B cell (primary cell): ENCODE data around the gene UGT2A3. TPM values are rescaled to one million over a fixed set of nuclear protein-coding genes. Genes with fewer than 3 reads are reported as not detected.

Experiments used
- ATAC-seq: fragments of 200-7000 bp; cut with Tn5 transposase; one replicate; pipeline ENCODE4 v1.10.0; 2021; ENCODE audit warnings: low read depth, mild to moderate bottlenecking, moderate number of reproducible peaks, moderate library complexity
- CTCF ChIA-PET: fragments of 350-600 bp; sonication (Branson Sonifier 250); formaldehyde crosslinking; loops from one replicate; lab custom pipeline; 2021; ENCODE audit warnings: antibody characterized with exemption, inconsistent platforms; lab: Charles Lee
- POLR2A ChIA-PET: fragments of 350-600 bp; sonication (Branson Sonifier 250); formaldehyde crosslinking; loops from one replicate; lab custom pipeline; 2021; ENCODE audit warnings: antibody characterized with exemption; lab: Charles Lee
- DNase-seq: peaks from one replicate; pipeline ENCODE4 v3.0.0; 2013
- H2AFZ ChIP-seq: 2 replicates; pipeline ENCODE4 v1.6.1; 2012; ENCODE audit warnings: mild to moderate bottlenecking, low read depth, low read length; ENCODE audit not compliant: insufficient read depth, poor library complexity, severe bottlenecking
- H3K27ac ChIP-seq, 2 donors: 1 replicate in 1 of 2; 2 replicates in 1 of 2; pipeline ENCODE4 v1.5.1; 2012 to 2013; ENCODE audit warnings: low read length in 2 of 2, mild to moderate bottlenecking in 2 of 2, moderate library complexity in 1 of 2
- H3K27me3 ChIP-seq, 4 experiments: fragments of 200-600 bp in 1 of 4; sonication (generic) in 1 of 4; replicated peaks in 1 of 4; 1 replicate in 2 of 4; 2 replicates in 2 of 4; pipeline versions ENCODE4 v1.6.1 to v1.7.0; 2013 to 2016; ENCODE audit warnings: low read length in 3 of 4, mild to moderate bottlenecking in 2 of 4, mixed read lengths in 1 of 4, moderate library complexity in 1 of 4; ENCODE audit not compliant: insufficient read depth in 4 of 4, control insufficient read depth in 3 of 4; ENCODE audit errors: control extremely low read depth in 1 of 4
- H3K36me3 ChIP-seq, 2 experiments: replicated peaks in 1 of 2; 1 replicate in 1 of 2; 2 replicates in 1 of 2; pipeline versions ENCODE4 v1.6.1 to v1.7.1; 2013; ENCODE audit warnings: low read length in 1 of 2; ENCODE audit not compliant: insufficient read depth in 2 of 2, control insufficient read depth in 1 of 2; ENCODE audit errors: control extremely low read depth in 1 of 2, extremely low read depth in 1 of 2
- H3K4me1 ChIP-seq, 2 donors: fragments of 200-600 bp in 1 of 2; sonication (generic) in 1 of 2; 1 replicate in 1 of 2; 2 replicates in 1 of 2; pipeline versions ENCODE4 v1.5.1 to v1.6.1; 2013 to 2017; ENCODE audit warnings: low read length in 2 of 2; ENCODE audit not compliant: control insufficient read depth in 2 of 2, insufficient read depth in 2 of 2
- H3K4me2 ChIP-seq: replicated peaks from 2 replicates; pipeline ENCODE3; 2012; ENCODE audit warnings: mild to moderate bottlenecking, low read depth, low read length; ENCODE audit not compliant: poor library complexity, severe bottlenecking
- H3K4me3 ChIP-seq, 5 experiments: fragments of 200-600 bp in 1 of 5; sonication (generic) in 1 of 5; 1 replicate in 3 of 5; 2 replicates in 2 of 5; pipeline versions ENCODE4 v1.5.1 to v1.7.0; 2011 to 2016; ENCODE audit warnings: low read length in 4 of 5, mild to moderate bottlenecking in 4 of 5, low read depth in 2 of 5, control low read depth in 1 of 5, moderate library complexity in 1 of 5; ENCODE audit not compliant: insufficient read depth in 1 of 5; ENCODE audit errors: control extremely low read depth in 1 of 5, extremely low read depth in 1 of 5
- H3K79me2 ChIP-seq: fragments of 200-600 bp; sonication (generic); one replicate; pipeline ENCODE4 v1.6.0; 2016; ENCODE audit warnings: low read length; ENCODE audit not compliant: control insufficient read depth, insufficient read depth
- H3K9ac ChIP-seq: fragments of 200-600 bp; sonication (generic); 2 replicates; pipeline ENCODE4 v1.6.1; 2017; ENCODE audit warnings: mild to moderate bottlenecking, low read length, moderate library complexity
- H3K9me3 ChIP-seq, 3 donors: one replicate each; pipeline versions ENCODE4 v1.6.1 to v1.7.1; 2013; ENCODE audit warnings: low read length in 2 of 3; ENCODE audit not compliant: control insufficient read depth in 2 of 3, insufficient read depth in 1 of 3; ENCODE audit errors: control extremely low read depth in 1 of 3
- H4K20me1 ChIP-seq: 2 replicates; pipeline ENCODE4 v1.6.0; 2012; ENCODE audit warnings: mild to moderate bottlenecking, low read length; ENCODE audit not compliant: insufficient read depth, control insufficient read depth, poor library complexity, severe bottlenecking
- H3K27ac Mint-ChIP-seq: one replicate; pipeline ENCODE4 v1.8.0; 2021; ENCODE audit warnings: mixed read lengths
- H3K27me3 Mint-ChIP-seq: one replicate; pipeline ENCODE4 v1.8.0; 2021; ENCODE audit warnings: mixed read lengths
- H3K4me1 Mint-ChIP-seq: one replicate; pipeline ENCODE4 v1.8.0; 2021; ENCODE audit warnings: mixed read lengths
- H3K4me3 Mint-ChIP-seq: one replicate; pipeline ENCODE4 v1.8.0; 2021; ENCODE audit warnings: mixed read lengths
- H3K9me3 Mint-ChIP-seq: one replicate; pipeline ENCODE4 v1.8.0; 2022; ENCODE audit warnings: mixed read lengths; ENCODE audit not compliant: insufficient read depth
- EZH2 ChIP-seq: IDR thresholded peaks from 2 replicates; pipeline ENCODE4 v1.6.1; 2012; ENCODE audit warnings: borderline replicate concordance, low read depth, mild to moderate bottlenecking, moderate library complexity, low read length; ENCODE audit not compliant: insufficient read depth, poor library complexity, severe bottlenecking
- WGBS: methylation state at CpG from one replicate; pipeline ENCODE4 v1.1.5; 2013; ENCODE audit warnings: missing lambda C conversion rate; ENCODE audit not compliant: insufficient coverage; 5-methylcytosine and 5-hydroxymethylcytosine counted together
- intact Hi-C: fragments of 100-400 bp; cut with micrococcal nuclease; formaldehyde crosslinking; loops from one replicate; pipeline ENCODE4 v1.10.0; 2022
- polyA plus RNA-seq: library from polyadenylated mRNA; depleted of rRNA; stranded (reverse); fragments of >200 nt; gene quantifications from 2 replicates; pipeline ENCODE4 v1.2.3, GENCODE V29; 2012
- total RNA-seq, 2 donors: library from RNA; stranded (reverse); fragments of 120-200 nt in 1 of 2; gene quantifications; 1 replicate in 1 of 2; 2 replicates in 1 of 2; pipeline versions ENCODE4 v1.2.3 to v1.2.4, GENCODE V29; 2013 to 2022
- TF ChIP-seq, protein P1 (sequence below): fragments of 200-600 bp; IDR thresholded peaks from one replicate; pipeline ENCODE4 v1.8.0; 2022; ENCODE audit warnings: antibody characterized with exemption, mild to moderate bottlenecking

The UGT2A3 gene
- total and polyA plus RNA-seq, 2 donors (not counting 1 experiment from before 2014, with no cell fraction given), result not detected

GRCh38 chr4:68906780-68907137, 44.8 kb downstream of the UGT2A3 start:
- H2AFZ ChIP-seq, result no peak overlapping the region
- H3K9ac ChIP-seq, result no peak overlapping the region

GRCh38 chr4:68905939-68906779, 45.4 kb downstream of the UGT2A3 start:
- no peak for ATAC-seq
- no peak overlapping the region for H3K27ac ChIP-seq
- no peaks in the 10 kb centered on the region for H3K79me2 ChIP-seq
- H3K9ac ChIP-seq, result no peak overlapping the region
- no peaks in the 10 kb centered on the region for H3K36me3 ChIP-seq
- ChIA-PET POLR2A (no interaction called here), CTCF (no interaction called here)
- H3K9me3 ChIP-seq, result peaks cover 0 to 7% (median 0%) of the 10 kb centered on the region in 3 donors
- WGBS, result 89% methylated on average over 9 of the region's 16 CpGs
- H2AFZ ChIP-seq, result no peak overlapping the region
- no peaks in the 10 kb centered on the region for H3K27me3 ChIP-seq
- peaks cover 2% of the 10 kb centered on the region for H3K9me3 Mint-ChIP-seq
- no peak overlapping the region for H3K4me3 ChIP-seq
- H3K4me1 Mint-ChIP-seq, result no peaks in the 10 kb centered on the region
- no peaks in the 10 kb centered on the region for H3K27me3 Mint-ChIP-seq
- no peak overlapping the region for H3K27ac Mint-ChIP-seq
- no peak overlapping the region for H3K4me3 Mint-ChIP-seq
- no peaks in the 10 kb centered on the region for H3K4me1 ChIP-seq
- no peak overlapping the region for H3K4me2 ChIP-seq
- no peaks in the 10 kb centered on the region for H4K20me1 ChIP-seq
- TF ChIP-seq, protein P1, sequence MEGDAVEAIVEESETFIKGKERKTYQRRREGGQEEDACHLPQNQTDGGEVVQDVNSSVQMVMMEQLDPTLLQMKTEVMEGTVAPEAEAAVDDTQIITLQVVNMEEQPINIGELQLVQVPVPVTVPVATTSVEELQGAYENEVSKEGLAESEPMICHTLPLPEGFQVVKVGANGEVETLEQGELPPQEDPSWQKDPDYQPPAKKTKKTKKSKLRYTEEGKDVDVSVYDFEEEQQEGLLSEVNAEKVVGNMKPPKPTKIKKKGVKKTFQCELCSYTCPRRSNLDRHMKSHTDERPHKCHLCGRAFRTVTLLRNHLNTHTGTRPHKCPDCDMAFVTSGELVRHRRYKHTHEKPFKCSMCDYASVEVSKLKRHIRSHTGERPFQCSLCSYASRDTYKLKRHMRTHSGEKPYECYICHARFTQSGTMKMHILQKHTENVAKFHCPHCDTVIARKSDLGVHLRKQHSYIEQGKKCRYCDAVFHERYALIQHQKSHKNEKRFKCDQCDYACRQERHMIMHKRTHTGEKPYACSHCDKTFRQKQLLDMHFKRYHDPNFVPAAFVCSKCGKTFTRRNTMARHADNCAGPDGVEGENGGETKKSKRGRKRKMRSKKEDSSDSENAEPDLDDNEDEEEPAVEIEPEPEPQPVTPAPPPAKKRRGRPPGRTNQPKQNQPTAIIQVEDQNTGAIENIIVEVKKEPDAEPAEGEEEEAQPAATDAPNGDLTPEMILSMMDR, result no peak
- TF ChIP-seq EZH2, result no peak
- intact Hi-C loops, result no loop called here
- no peak for DNase-seq

More at GRCh38 chr4:68906780-68907137, 44.8 kb downstream of the UGT2A3 start:
- Mint-ChIP-seq H3K4me3 (no peak overlapping the region), H3K9me3 (no peaks in the 10 kb centered on the region), H3K27ac (no peak overlapping the region), H3K4me1 (no peaks in the 10 kb centered on the region), H3K27me3 (no peaks in the 10 kb centered on the region)
- intact Hi-C loops, result no loop called here
- Histone ChIP-seq H3K27me3 (no peaks in the 10 kb centered on the region), H4K20me1 (no peaks in the 10 kb centered on the region), H3K4me2 (no peak overlapping the region), H3K79me2 (no peaks in the 10 kb centered on the region), H3K27ac (no peak overlapping the region), H3K4me1 (no peaks in the 10 kb centered on the region), H3K4me3 (no peak overlapping the region), H3K9me3 (peaks cover 0 to 6% (median 0%) of the 10 kb centered on the region in 3 donors), H3K36me3 (no peaks in the 10 kb centered on the region)
- CTCF ChIA-PET, result no interaction called here
- TF ChIP-seq, protein P1, result no peak
- TF ChIP-seq EZH2, result no peak
- POLR2A ChIA-PET, result no interaction called here
- ATAC-seq (no peak), DNase-seq (no peak)
- WGBS, result 87% methylated on average over 5 of the region's 10 CpGs
